ENCODE measurements around the gene MLLT1. TPM values are rescaled to one million over a fixed set of nuclear protein-coding genes. Genes with fewer than 3 reads are reported as not detected.

Gene MLLT1
- total RNA-seq, 1 donor: 12.5 TPM

- no peak overlapping the region for H3K4me3 ChIP-seq (ENCODE audit: low read depth, low read length)
- DNase-seq (ENCODE audit: low read depth): no peak
- no peak for TF ChIP-seq CTCF (IDR thresholded peaks at IDR 0.05; ENCODE audit: insufficient read depth, low read depth, low read length)
Measured at GRCh38 chr19:6250909-6251308, 28.9 kb downstream of the MLLT1 start.

GRCh38 chr19:6250024-6250615 is 29.7 kb downstream of the MLLT1 start:
- no peak for TF ChIP-seq CTCF (IDR thresholded peaks at IDR 0.05; ENCODE audit: insufficient read depth, low read depth, low read length)
- no peak for DNase-seq (ENCODE audit: low read depth)
- H3K4me3 ChIP-seq (ENCODE audit: low read depth, low read length): no peak overlapping the region

GRCh38 chr19:6249296-6249695 is 30.5 kb downstream of the MLLT1 start:
- no peak overlapping the region for H3K4me3 ChIP-seq (ENCODE audit: low read depth, low read length)
- TF ChIP-seq CTCF (IDR thresholded peaks at IDR 0.05; ENCODE audit: insufficient read depth, low read depth, low read length): no peak
- no peak for DNase-seq (ENCODE audit: low read depth)

- no peak for DNase-seq (ENCODE audit: low read depth)
- H3K4me3 ChIP-seq (ENCODE audit: low read depth, low read length): no peak overlapping the region
- TF ChIP-seq CTCF (IDR thresholded peaks at IDR 0.05; ENCODE audit: insufficient read depth, low read depth, low read length): no peak
Measured at GRCh38 chr19:6248844-6249243, 30.9 kb downstream of the MLLT1 start.

- no peak overlapping the region for H3K4me3 ChIP-seq (ENCODE audit: low read depth, low read length)
Measured at GRCh38 chr19:6248341-6248740, 31.4 kb downstream of the MLLT1 start.

GRCh38 chr19:6247007-6247288 is 32.8 kb downstream of the MLLT1 start:
- TF ChIP-seq CTCF (IDR thresholded peaks at IDR 0.05; ENCODE audit: insufficient read depth, low read depth, low read length): no peak
- H3K4me3 ChIP-seq (ENCODE audit: low read depth, low read length): no peak overlapping the region
- no peak for DNase-seq (ENCODE audit: low read depth)

More at GRCh38 chr19:6248341-6248740, 31.4 kb downstream of the MLLT1 start:
- no peak for TF ChIP-seq CTCF (IDR thresholded peaks at IDR 0.05; ENCODE audit: insufficient read depth, low read depth, low read length)
- DNase-seq (ENCODE audit: low read depth): no peak
